Measurements from ENCODE around the gene MDFIC2. TPM values are rescaled to one million over a fixed set of nuclear protein-coding genes. Genes with fewer than 3 reads are reported as not detected.

The MDFIC2 gene
- total RNA-seq, 1 donor from 2014 or later: not detected

DNA sequence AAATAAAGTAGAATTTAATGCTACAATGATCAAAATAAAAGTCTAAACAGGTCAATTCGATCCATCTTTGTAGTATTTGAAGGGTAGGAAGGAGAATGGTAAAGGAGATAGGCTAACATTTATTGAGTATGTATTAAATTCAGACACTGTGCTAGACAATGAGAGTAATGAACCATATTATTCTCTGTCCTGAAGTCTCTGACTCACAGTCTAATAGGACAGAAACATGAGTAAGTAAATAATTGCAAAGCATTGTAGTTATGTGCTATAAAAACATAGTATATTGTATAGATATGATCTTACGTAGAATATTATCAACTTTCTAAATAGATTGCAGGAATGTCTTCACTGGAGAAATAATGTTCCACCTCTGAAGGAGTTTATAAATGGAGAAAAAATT, 64.5 kb downstream of the MDFIC2 start:
- Mint-ChIP-seq H3K9me3 (no peaks in the 10 kb centered on the region), H3K27ac (no peak overlapping the region), H3K36me3 (no peaks in the 10 kb centered on the region), H3K4me3 (no peak overlapping the region), H3K27me3 (no peaks in the 10 kb centered on the region), H3K4me1 (ENCODE audit: unreplicated experiment) (peaks cover 8% of the 10 kb centered on the region)
- TF ChIP-seq, protein P1, sequence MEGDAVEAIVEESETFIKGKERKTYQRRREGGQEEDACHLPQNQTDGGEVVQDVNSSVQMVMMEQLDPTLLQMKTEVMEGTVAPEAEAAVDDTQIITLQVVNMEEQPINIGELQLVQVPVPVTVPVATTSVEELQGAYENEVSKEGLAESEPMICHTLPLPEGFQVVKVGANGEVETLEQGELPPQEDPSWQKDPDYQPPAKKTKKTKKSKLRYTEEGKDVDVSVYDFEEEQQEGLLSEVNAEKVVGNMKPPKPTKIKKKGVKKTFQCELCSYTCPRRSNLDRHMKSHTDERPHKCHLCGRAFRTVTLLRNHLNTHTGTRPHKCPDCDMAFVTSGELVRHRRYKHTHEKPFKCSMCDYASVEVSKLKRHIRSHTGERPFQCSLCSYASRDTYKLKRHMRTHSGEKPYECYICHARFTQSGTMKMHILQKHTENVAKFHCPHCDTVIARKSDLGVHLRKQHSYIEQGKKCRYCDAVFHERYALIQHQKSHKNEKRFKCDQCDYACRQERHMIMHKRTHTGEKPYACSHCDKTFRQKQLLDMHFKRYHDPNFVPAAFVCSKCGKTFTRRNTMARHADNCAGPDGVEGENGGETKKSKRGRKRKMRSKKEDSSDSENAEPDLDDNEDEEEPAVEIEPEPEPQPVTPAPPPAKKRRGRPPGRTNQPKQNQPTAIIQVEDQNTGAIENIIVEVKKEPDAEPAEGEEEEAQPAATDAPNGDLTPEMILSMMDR (conservative IDR thresholded peaks at IDR 0.05): no peak
- DNase-seq (ENCODE audit: extremely low spot score, unreplicated experiment): no peak

DNA sequence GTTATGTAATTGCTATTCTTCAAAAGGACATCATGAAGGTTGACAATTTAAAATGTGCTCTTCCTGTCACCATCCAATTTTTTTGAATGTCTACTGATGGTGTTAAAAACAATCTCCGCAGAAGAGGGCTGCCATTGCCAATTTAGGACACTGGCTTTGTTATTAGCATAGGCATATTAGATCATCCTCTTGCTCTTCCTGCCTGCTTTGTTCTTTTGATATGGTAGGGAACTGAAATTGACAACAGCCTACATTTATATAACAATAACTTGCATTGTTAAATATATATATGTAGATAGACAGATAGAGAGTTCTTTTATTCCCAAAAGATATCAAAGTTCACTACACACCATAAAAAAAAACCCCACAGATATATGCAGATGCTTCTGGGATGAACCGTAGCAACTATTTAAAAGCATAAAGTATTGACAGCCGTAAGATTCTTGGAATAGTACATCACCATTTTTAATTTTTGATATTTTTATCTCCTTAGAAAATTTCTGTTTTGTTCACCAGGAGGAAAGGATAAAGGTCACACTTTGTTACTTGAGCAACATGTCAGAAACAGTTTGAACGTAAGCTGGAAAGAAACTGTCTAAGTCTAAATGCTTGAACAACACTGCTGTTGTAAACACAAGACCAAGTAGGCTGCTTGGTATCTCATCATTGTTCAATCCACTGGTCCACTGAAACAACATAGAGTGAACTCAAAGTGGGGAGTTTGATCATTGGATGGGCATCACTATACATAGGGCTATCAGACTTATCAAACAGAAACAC, 66.5 kb downstream of the MDFIC2 start:
- peaks cover 8% of the 10 kb centered on the region for H3K4me1 Mint-ChIP-seq (ENCODE audit: unreplicated experiment)
- H3K27me3 Mint-ChIP-seq: no peaks in the 10 kb centered on the region
- no peak overlapping the region for H3K4me3 Mint-ChIP-seq

DNA sequence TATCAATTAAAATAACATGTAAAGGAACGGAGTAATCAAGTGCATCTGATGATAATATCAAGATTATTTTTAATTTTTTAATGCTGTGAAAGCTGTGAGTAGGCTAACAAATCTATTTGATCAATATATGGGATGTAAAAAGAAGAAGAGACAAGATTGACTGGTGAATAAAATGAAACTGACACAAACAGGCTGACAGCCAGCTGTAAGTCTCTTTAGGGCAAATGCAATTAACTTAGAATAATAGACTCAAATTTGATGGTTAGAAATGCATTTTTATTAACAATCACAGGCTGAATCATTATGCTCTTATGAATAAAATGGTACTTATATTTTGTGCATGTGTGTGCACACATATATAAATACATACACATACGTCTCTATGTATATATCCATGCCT, 68.0 kb downstream of the MDFIC2 start:
- TF ChIP-seq, protein P1 (conservative IDR thresholded peaks at IDR 0.05): no peak

More for the DNA sequence above, 66.5 kb downstream of the MDFIC2 start:
- TF ChIP-seq, protein P1 (conservative IDR thresholded peaks at IDR 0.05): no peak
- Mint-ChIP-seq H3K27ac (no peak overlapping the region), H3K36me3 (no peaks in the 10 kb centered on the region), H3K9me3 (no peaks in the 10 kb centered on the region)
- DNase-seq (ENCODE audit: extremely low spot score, unreplicated experiment): no peak

DNA sequence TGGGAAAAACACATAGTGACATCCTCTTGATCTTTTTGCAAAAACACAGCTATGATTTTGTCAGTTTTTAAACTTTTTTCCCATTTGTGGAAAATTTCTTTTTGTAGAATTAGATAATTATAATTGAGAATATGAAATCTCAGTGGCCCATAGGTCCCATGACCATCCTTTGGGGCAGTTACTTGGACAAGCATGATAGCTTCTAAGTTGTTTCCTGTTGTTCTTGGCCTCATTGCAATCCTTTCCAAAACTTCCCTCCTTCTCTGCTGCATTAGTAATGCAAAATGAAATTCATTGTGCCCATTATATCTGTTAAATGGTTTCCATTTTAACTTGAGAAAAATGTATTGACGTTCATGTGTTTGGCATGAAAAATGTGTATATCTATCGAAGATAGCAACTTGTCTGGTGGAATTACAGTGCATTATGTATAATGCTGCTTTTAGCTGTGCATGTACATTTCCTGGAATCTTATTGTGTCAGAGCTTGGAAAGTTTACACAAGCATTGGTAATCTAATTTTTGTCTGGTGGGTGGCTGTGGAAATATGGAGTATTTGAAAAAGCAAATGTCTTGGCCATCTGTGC, 70.0 kb downstream of the MDFIC2 start:
- Mint-ChIP-seq H3K27me3 (no peaks in the 10 kb centered on the region), H3K4me1 (ENCODE audit: unreplicated experiment) (peaks cover 8% of the 10 kb centered on the region), H3K9me3 (no peaks in the 10 kb centered on the region), H3K36me3 (no peaks in the 10 kb centered on the region), H3K4me3 (no peak overlapping the region), H3K27ac (no peak overlapping the region)
- TF ChIP-seq, protein P1 (conservative IDR thresholded peaks at IDR 0.05): no peak
- no peak for DNase-seq (ENCODE audit: extremely low spot score, unreplicated experiment)

More for the DNA sequence above, 68.0 kb downstream of the MDFIC2 start:
- no peak for DNase-seq (ENCODE audit: extremely low spot score, unreplicated experiment)
- H3K9me3 Mint-ChIP-seq: no peaks in the 10 kb centered on the region
- no peak overlapping the region for H3K4me3 Mint-ChIP-seq
- no peak overlapping the region for H3K27ac Mint-ChIP-seq
- H3K27me3 Mint-ChIP-seq: no peaks in the 10 kb centered on the region
- H3K36me3 Mint-ChIP-seq: no peaks in the 10 kb centered on the region
- peaks cover 8% of the 10 kb centered on the region for H3K4me1 Mint-ChIP-seq (ENCODE audit: unreplicated experiment)

DNA sequence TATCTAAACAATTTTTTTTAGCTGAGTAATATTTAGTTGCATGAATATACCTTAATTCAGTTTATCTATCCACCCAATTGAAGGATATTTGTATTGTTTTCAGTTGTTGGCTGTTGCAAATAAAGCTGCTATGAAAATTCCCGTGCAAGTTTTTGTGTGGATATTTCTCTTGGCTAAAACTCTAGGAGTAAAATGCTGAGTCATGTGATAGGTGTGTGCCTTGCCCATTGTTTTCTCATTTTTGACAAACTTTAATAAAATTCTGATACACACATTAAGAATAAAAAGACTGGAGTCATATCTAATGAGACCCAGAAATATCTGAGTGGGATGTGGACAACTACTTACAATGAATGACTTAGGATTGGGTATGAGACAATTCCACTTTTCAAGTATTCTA, 78.6 kb downstream of the MDFIC2 start:
- no peak overlapping the region for H3K4me3 Mint-ChIP-seq
- TF ChIP-seq, protein P1 (conservative IDR thresholded peaks at IDR 0.05): no peak
- no peaks in the 10 kb centered on the region for H3K27me3 Mint-ChIP-seq
- DNase-seq (ENCODE audit: extremely low spot score, unreplicated experiment): no peak
- no peak overlapping the region for H3K27ac Mint-ChIP-seq
- no peaks in the 10 kb centered on the region for H3K4me1 Mint-ChIP-seq (ENCODE audit: unreplicated experiment)
- H3K9me3 Mint-ChIP-seq: no peaks in the 10 kb centered on the region
- H3K36me3 Mint-ChIP-seq: no peaks in the 10 kb centered on the region
